Prostate gland (tissue), 2 donors: ENCODE measurements around the gene ATXN7L2. TPM values are rescaled to one million over a fixed set of nuclear protein-coding genes. Genes with fewer than 3 reads are reported as not detected.
A peak's percentile ranks its signal among the peaks of the same experiment; 100 is the strongest.

Experiments
- DNase-seq: peaks from one replicate; pipeline ENCODE4 v3.0.0-alpha.2; 2019; ENCODE audit warnings: low spot score
- H3K27ac ChIP-seq, 2 donors: fragments of 200-600 bp; sonication (generic); 2 replicates each; pipeline ENCODE4 v1.5.1; 2017 to 2019
- H3K27me3 ChIP-seq: fragments of 200-600 bp; sonication (generic); replicated peaks from 2 replicates; pipeline ENCODE4 v1.5.1; 2019; ENCODE audit not compliant: insufficient read depth
- H3K36me3 ChIP-seq, 2 donors: fragments of 200-600 bp; sonication (generic); 1 replicate in 1 of 2; 2 replicates in 1 of 2; pipeline versions ENCODE4 v1.5.1 to v1.8.1; 2017 to 2019
- H3K4me1 ChIP-seq: fragments of 200-600 bp; sonication (generic); replicated peaks from 2 replicates; pipeline ENCODE4 v1.5.1; 2019
- H3K4me3 ChIP-seq, 2 donors: fragments of 200-600 bp; sonication (generic); 2 replicates each; pipeline ENCODE4 v1.5.1; 2017 to 2019
- H3K9me3 ChIP-seq: fragments of 200-600 bp; sonication (generic); 2 replicates; pipeline ENCODE4 v1.5.1; 2017
- CTCF ChIP-seq, 4 experiments: fragments of 200-600 bp in 2 of 4; fragments of 450-650 bp in 2 of 4; sonication (generic) in 2 of 4; IDR thresholded peaks; 1 replicate in 3 of 4; 2 replicates in 1 of 4; pipeline ENCODE4 v1.5.1; 2016 to 2019; ENCODE audit warnings: antibody characterized with exemption in 4 of 4, mild to moderate bottlenecking in 2 of 4, moderate library complexity in 2 of 4
- POLR2A ChIP-seq: fragments of 450-650 bp; IDR thresholded peaks from one replicate; pipeline ENCODE4 v1.6.1; 2016; ENCODE audit warnings: antibody characterized with exemption, mild to moderate bottlenecking
- POLR2AphosphoS5 ChIP-seq: sonication (generic); formaldehyde crosslinking; IDR thresholded peaks from one replicate; pipeline ENCODE4 v1.6.1; 2017; ENCODE audit warnings: antibody characterized with exemption
- WGBS: methylation state at CpG from one replicate; pipeline ENCODE4 v1.1.5; 2018; 5-methylcytosine and 5-hydroxymethylcytosine counted together
- intact Hi-C: fragments of 100-400 bp; cut with DNase I; formaldehyde crosslinking; loops from one replicate; pipeline ENCODE4 v1.14.2; 2022
- total RNA-seq, 2 donors: library from RNA; depleted of rRNA; stranded (reverse); fragments of >200 nt; gene quantifications; one replicate each; pipeline ENCODE4 v1.1.0, GENCODE V29; 2016

The ATXN7L2 gene
- total RNA-seq, 2 donors from 2014 or later: 3.0 to 29.4 TPM

GRCh38 chr1:109497449-109498160, 13.9 kb downstream of the ATXN7L2 start:
- Histone ChIP-seq H3K27ac (no peak overlapping the region), H3K27me3 (no peaks in the 10 kb centered on the region), H3K4me1 (peaks cover 8% of the 10 kb centered on the region), H3K9me3 (no peaks in the 10 kb centered on the region), H3K36me3 (no peaks in the 10 kb centered on the region), H3K4me3 (no peak overlapping the region)
- TF ChIP-seq POLR2AphosphoS5 (no peak), POLR2A (no peak), CTCF (IDR thresholded peaks at IDR 0.05) (no peak)
- intact Hi-C loops: loop anchor here (1.0 kb wide), 1 partner anchor 35 kb away; no protein-coding TSS in a partner anchor
- 60% methylated on average over 9 of the region's 9 CpGs for WGBS
- DNase-seq: no peak

- H3K9me3 ChIP-seq: no peaks in the 10 kb centered on the region
- no peaks in the 10 kb centered on the region for H3K27me3 ChIP-seq
- TF ChIP-seq POLR2A (no peak), CTCF (IDR thresholded peaks at IDR 0.05) (peak in 3 of 4 experiments; percentile 26 to 55 (median 53))
- intact Hi-C loops: loop anchor here (1.0 kb wide), 1 partner anchor 34 kb away; no protein-coding TSS in a partner anchor
- H3K4me3 ChIP-seq: no peak overlapping the region
- H3K4me1 ChIP-seq: peaks cover 8% of the 10 kb centered on the region
- 58% methylated on average over 8 of the region's 12 CpGs for WGBS
- DNase-seq: no peak
- no peaks in the 10 kb centered on the region for H3K36me3 ChIP-seq
- H3K27ac ChIP-seq: no peak overlapping the region
These were observed 14.6 kb downstream of the ATXN7L2 start for GRCh38 chr1:109498161-109498801.

- no peak for DNase-seq
- TF ChIP-seq POLR2A: no peak
- TF ChIP-seq POLR2AphosphoS5: no peak
- no peak for TF ChIP-seq CTCF (IDR thresholded peaks at IDR 0.05)
- Histone ChIP-seq H3K9me3 (no peaks in the 10 kb centered on the region), H3K4me3 (no peak overlapping the region), H3K36me3 (no peaks in the 10 kb centered on the region), H3K27ac (no peak overlapping the region), H3K27me3 (no peaks in the 10 kb centered on the region), H3K4me1 (peaks cover 8% of the 10 kb centered on the region)
- WGBS: 45% methylated on average over 7 of the region's 7 CpGs
- intact Hi-C loops: no loop called here
These were observed 15.4 kb downstream of the ATXN7L2 start for GRCh38 chr1:109499081-109499480.

GRCh38 chr1:109499661-109500536, 16.2 kb downstream of the ATXN7L2 start:
- Histone ChIP-seq H3K36me3 (no peaks in the 10 kb centered on the region), H3K9me3 (no peaks in the 10 kb centered on the region), H3K4me1 (peaks cover 3% of the 10 kb centered on the region), H3K27ac (no peak overlapping the region), H3K4me3 (no peak overlapping the region), H3K27me3 (no peaks in the 10 kb centered on the region)
- DNase-seq: no peak
- WGBS: 59% methylated on average over 4 of the region's 4 CpGs
- intact Hi-C loops: no loop called here
- TF ChIP-seq POLR2AphosphoS5 (no peak), CTCF (IDR thresholded peaks at IDR 0.05) (peak in 1 of 4 experiments; percentile 39)
